Fibroblast of skin of back (primary cell): ENCODE results near the gene CHMP5.
A peak's percentile ranks its signal among the peaks of the same experiment; 100 is the strongest.
"Not testable (repeated sequence)": the region's sequence is repeated elsewhere in the genome, so short reads cannot be mapped to it uniquely, and the experiment has no call there.

Source experiments
- DNase-seq: peaks from one replicate; pipeline ENCODE4 v3.0.0-alpha.2; 2013

Gene CHMP5

GRCh38 chr9:33285502-33285901, 20.7 kb downstream of the CHMP5 start:
- DNase-seq: no peak

DNA sequence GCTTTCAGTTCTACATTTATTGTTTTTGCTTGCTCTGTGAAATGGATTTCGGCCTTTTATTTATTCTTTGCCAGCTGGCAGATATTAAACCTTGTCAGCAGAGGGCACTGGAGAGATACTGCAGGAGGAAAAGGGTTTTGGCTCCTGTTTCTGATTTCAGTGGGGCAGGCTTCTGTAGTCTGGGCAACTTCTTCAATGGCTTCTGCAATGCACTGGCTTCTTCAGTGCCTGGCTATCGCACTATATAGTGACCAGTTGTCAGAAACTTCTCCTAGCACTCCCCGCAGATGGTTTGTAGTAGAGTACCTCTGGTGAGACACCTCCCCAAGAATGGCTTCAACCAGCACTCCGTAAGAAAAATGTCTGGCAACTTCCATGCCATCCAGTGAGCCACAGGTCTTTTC, 22.2 kb downstream of the CHMP5 start:
- peak; percentile 65 for DNase-seq

GRCh38 chr9:33288235-33288634, 23.4 kb downstream of the CHMP5 start:
- no peak for DNase-seq

DNA sequence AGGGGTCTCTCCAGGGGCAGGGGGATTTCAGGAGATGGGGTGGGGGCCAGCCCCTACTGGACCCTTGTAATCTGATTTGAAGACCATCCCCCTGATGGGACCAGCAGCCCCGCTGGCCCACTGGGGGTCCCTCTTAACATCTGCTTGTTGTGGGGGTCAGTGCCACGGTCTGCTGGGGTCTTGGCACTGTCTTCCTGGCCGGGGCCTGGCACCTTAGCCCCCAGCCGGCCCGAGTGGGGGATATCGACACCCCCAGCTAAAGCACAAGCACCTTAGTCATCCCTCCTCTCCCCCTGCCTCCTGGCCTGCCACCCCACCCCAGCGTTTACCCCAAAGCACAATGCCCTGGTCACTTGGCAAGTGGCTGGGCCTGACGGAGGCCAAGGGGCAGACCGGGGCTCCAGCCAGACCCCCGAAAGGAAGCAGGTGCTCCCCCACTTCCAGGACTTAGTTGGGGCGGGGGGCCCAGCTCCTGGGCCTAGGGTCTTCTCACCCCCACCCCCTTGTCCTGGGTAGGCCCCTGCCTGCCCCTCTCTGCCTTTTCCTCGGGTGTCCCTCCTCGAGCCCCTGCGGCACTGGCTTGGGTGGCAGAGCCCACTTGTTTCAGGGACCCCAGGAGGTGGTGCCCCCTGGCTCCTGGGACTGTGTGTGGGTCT, 24.1 kb downstream of the CHMP5 start:
- DNase-seq: no peak

GRCh38 chr9:33289496-33289895, 24.6 kb downstream of the CHMP5 start:
- peak; percentile 6 for DNase-seq

DNA sequence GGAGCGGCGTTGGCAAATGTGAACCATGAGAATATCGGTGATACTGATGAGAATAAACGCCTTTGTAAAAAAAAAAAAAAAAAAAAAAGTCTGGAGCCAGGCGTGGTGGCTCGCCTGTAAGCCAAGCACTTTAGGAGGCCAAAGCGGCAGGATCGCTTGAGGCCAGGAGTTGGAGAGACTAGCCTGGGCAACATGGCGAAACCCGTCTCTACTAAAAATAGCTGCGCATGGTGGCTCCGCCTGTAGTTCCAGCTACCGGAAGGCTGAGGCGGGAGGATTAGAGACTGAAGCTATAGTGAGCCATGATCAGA, 25.0 kb downstream of the CHMP5 start:
- DNase-seq: no peak

DNA sequence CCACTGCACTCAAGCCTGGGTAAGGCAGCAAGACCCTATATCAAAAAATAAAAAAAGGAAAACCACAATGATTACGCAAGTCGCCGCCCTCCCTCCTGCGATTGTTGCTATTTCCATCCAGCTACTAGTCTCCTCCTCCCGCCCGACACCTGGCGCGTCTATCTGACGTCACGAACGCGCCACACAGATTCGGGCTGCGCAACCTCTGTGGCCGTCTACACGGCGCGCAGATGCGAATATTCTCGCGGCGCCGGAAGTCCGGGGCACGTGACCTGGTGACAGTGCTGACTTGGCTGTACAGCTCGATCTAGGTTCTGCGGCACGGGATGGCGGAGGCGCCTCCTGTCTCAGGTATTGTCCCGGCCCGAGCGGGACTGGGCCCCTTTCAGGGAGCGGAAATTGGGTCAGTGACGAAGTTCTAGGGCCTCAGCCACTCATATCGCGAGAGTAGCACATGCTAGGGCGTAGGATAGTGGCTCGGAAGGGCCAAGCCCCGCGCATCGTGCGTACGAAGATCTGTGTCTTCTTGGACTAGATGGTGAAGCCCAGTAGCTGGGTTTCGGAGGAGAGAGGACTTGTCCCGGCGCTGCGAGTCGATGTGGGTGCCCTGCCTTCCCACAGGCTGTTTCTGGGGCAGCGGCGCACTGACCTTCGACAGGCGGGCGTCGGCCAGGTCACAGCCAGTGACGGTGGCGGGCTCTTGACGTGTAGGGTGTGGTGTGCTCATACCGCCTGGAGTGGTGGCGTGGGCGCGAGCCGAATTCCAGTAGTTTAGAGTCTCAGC, 25.6 kb downstream of the CHMP5 start, which contains the start of gene NFX1:
Gene NFX1, plus strand, starts transcription at position 270 of the 784 bp plus-strand sequence. Its CDS starts 57 bp downstream, at position 327.
- peak; percentile 99 for DNase-seq

GRCh38 chr9:33291031-33291397, 26.2 kb downstream of the CHMP5 start:
- no peak for DNase-seq

GRCh38 chr9:33291901-33292300, 27.1 kb downstream of the CHMP5 start:
- DNase-seq: no peak

GRCh38 chr9:33293782-33294181, 28.9 kb downstream of the CHMP5 start:
- no peak for DNase-seq

GRCh38 chr9:33294670-33295432, 30.0 kb downstream of the CHMP5 start:
- no peak for DNase-seq

GRCh38 chr9:33295571-33295970, 30.7 kb downstream of the CHMP5 start:
- DNase-seq: no peak

GRCh38 chr9:33297432-33297831, 32.6 kb downstream of the CHMP5 start:
- DNase-seq: no peak

- no peak for DNase-seq
Observed at GRCh38 chr9:33300546-33300945, 35.7 kb downstream of the CHMP5 start.

DNA sequence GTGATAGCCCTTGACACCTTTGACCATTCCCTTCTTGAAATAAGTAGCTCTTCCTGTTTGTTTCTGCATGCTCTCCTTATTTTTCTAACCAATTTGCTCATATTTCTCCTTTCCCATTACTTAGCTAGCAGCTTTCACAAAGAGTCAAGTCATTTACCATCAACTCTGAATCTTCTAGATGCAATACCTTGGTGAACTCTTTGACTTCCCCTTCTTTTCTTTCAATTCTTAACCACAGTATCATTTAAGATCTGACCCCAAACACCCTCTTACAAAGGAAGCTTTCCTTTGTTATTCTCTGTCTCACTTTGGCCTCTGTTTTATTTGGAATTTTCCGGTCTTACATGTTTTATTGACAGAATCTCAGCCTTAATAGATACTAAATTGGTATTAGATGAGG, 39.5 kb downstream of the CHMP5 start:
- no peak for DNase-seq

DNA sequence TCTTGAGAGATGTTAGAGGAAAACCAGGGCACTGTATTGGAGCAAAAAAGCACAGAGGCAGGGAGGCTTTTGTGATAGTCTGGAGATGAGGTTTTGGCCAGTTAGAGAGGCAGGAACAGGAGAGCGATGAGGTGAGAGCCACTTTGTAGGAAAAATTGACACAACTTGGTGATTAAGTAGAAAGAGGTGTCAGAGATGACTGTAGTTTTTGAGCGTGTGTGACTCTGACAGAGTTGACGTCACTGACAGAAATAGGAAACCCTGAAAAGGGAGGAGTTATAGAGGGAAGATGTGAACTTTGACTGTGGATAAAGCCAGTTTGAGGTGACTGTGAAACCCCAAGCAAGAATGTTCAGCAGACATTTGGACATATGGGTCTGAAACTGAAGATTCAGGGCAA, 41.2 kb downstream of the CHMP5 start:
- no peak for DNase-seq

DNA sequence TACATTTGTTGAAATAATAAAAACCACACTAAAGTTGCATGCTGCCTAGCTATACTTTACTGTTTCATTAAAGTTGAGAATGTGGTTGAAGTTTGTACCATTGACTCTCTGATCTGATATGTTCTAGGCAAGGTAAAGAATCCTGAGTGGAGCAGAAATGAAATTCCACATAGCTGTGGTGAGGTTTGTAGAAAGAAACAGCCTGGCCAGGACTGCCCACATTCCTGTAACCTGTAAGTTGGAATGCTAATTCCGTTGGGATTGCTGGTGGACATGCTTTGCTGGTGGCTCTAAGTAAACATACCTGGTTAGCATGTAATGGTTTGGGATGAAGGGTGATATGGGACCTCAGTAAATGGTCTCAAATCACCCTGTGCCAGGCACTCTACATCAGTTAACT, 42.2 kb downstream of the CHMP5 start:
- no peak for DNase-seq

DNA sequence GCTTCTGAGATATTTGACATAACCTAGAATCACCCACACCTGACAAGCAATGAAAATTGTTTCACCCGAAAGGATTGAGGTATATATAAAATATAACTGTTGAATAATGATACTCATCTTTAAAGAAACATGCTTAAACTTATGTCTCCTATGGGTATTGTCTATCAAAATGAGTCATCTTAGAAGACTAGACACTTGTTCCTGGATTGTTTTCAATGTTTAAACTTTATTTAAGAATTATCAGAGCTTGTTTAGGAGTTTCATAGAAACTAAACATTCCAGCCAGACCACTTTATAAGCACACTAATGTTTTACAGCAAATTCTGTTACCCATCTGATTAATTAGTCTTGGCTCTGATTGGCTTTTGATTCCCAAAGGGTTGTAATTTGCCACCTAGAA, 45.1 kb downstream of the CHMP5 start:
- DNase-seq: no peak

- no peak for DNase-seq
Observed at GRCh38 chr9:33310748-33311147, 45.9 kb downstream of the CHMP5 start.

DNA sequence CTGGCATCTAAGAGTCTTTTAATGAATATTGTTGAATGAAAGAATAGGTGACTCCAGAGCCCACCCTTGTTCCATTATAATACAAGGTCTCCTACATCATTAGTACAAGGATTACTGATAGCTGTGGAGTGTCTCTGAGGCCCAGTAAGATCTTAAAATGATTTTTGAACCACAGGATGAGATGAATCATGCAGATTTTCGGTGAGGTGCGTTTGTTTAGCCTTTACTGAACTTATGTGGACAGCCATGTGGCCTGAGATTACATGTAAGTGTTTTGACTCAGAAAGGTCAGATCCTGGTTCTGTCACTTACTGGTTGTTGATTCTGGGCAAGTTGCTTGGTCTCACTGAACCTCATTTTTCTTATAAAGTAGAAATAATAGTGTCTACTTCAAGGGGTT, 47.1 kb downstream of the CHMP5 start:
- no peak for DNase-seq

GRCh38 chr9:33315371-33315770, 50.5 kb downstream of the CHMP5 start:
- DNase-seq: no peak

GRCh38 chr9:33317136-33317535, 52.3 kb downstream of the CHMP5 start:
- DNase-seq: not testable (repeated sequence)

GRCh38 chr9:33318225-33318624, 53.4 kb downstream of the CHMP5 start:
- DNase-seq: no peak

- DNase-seq: no peak
Observed at GRCh38 chr9:33318781-33319180, 53.9 kb downstream of the CHMP5 start.
